ENCODE results near the gene MSI2.
A peak's percentile ranks its signal among the peaks of the same experiment; 100 is the strongest.

Gene MSI2

GRCh38 chr17:57327176-57327970, 71.0 kb downstream of the MSI2 start:
- no peak for DNase-seq
- intact Hi-C loops (cut with DNase I), result no loop called here

GRCh38 chr17:57328109-57328882, 72.0 kb downstream of the MSI2 start:
- DNase-seq, result no peak
- intact Hi-C loops (cut with DNase I), result no loop called here

GRCh38 chr17:57329380-57330214, 73.3 kb downstream of the MSI2 start:
- intact Hi-C loops (cut with DNase I), result no loop called here
- DNase-seq, result no peak

GRCh38 chr17:57330587-57330986, 74.3 kb downstream of the MSI2 start:
- no peak for DNase-seq
- intact Hi-C loops (cut with DNase I), result no loop called here

- intact Hi-C loops (cut with DNase I), result no loop called here
- no peak for DNase-seq
Measured at GRCh38 chr17:57331423-57331822, 75.1 kb downstream of the MSI2 start.

GRCh38 chr17:57332501-57332900, 76.2 kb downstream of the MSI2 start:
- DNase-seq, result no peak
- intact Hi-C loops (cut with DNase I), result no loop called here

GRCh38 chr17:57335195-57335792, 79.0 kb downstream of the MSI2 start:
- DNase-seq, result no peak
- intact Hi-C loops (cut with DNase I), result no loop called here

- intact Hi-C loops (cut with DNase I), result no loop called here
- DNase-seq, result peak in 10 of 42 donors; percentile 12 to 57 (median 33)
Measured at GRCh38 chr17:57337390-57337789, 81.1 kb downstream of the MSI2 start.

GRCh38 chr17:57338257-57338914, 82.1 kb downstream of the MSI2 start:
- intact Hi-C loops (cut with DNase I), result no loop called here
- no peak for DNase-seq

GRCh38 chr17:57340160-57340981, 84.0 kb downstream of the MSI2 start:
- intact Hi-C loops (cut with DNase I), result no loop called here
- no peak for DNase-seq

GRCh38 chr17:57341611-57342540, 85.6 kb downstream of the MSI2 start:
- intact Hi-C loops (cut with DNase I), result no loop called here
- DNase-seq, result no peak

- intact Hi-C loops (cut with DNase I), result no loop called here
- no peak for DNase-seq
Measured at GRCh38 chr17:57342963-57343589, 86.8 kb downstream of the MSI2 start.

GRCh38 chr17:57343717-57344116, 87.4 kb downstream of the MSI2 start:
- intact Hi-C loops (cut with DNase I), result no loop called here
- DNase-seq, result no peak

GRCh38 chr17:57344261-57344660, 87.9 kb downstream of the MSI2 start:
- intact Hi-C loops (cut with DNase I), result no loop called here
- no peak for DNase-seq

- intact Hi-C loops (cut with DNase I), result no loop called here
Measured at GRCh38 chr17:57349541-57350247, 93.4 kb downstream of the MSI2 start.

GRCh38 chr17:57350266-57350665, 93.9 kb downstream of the MSI2 start:
- peak in 15 of 42 donors; percentile 9 to 60 (median 33) for DNase-seq
- intact Hi-C loops (cut with DNase I), result no loop called here

More at GRCh38 chr17:57349541-57350247, 93.4 kb downstream of the MSI2 start:
- DNase-seq, result no peak
